ENCODE measurements around the gene C1QL4. TPM values are rescaled to one million over a fixed set of nuclear protein-coding genes. Genes with fewer than 3 reads are reported as not detected.
"Not testable (repeated sequence)": the region's sequence is repeated elsewhere in the genome, so short reads cannot be mapped to it uniquely, and the experiment has no call there.

The C1QL4 gene
- polyA plus RNA-seq, 1 donor, result not detected

GRCh38 chr12:49301760-49302159, 35.2 kb downstream of the C1QL4 start:
- DNase-seq, result no peak

- DNase-seq, result no peak
These were observed 38.8 kb downstream of the C1QL4 start for GRCh38 chr12:49298160-49298559.

- no peak for DNase-seq
These were observed 39.3 kb downstream of the C1QL4 start for GRCh38 chr12:49297695-49298060.

GRCh38 chr12:49296836-49297694, 39.9 kb downstream of the C1QL4 start:
- DNase-seq, result no peak

GRCh38 chr12:49296034-49296835, 40.8 kb downstream of the C1QL4 start:
- no peak for DNase-seq

- DNase-seq, result no peak
These were observed 41.7 kb downstream of the C1QL4 start, which contains the start of gene PRPH for GRCh38 chr12:49295082-49295936. Gene PRPH (plus strand): TSS chr12:49295147. CDS start chr12:49295201, 54 bp downstream.

GRCh38 chr12:49294804-49295081, 42.2 kb downstream of the C1QL4 start:
- DNase-seq, result no peak

- no peak for DNase-seq
These were observed 42.7 kb downstream of the C1QL4 start for GRCh38 chr12:49294086-49294803.

GRCh38 chr12:49293056-49293956, 43.7 kb downstream of the C1QL4 start:
- DNase-seq, result peak; percentile 48

GRCh38 chr12:49292729-49293055, 44.3 kb downstream of the C1QL4 start:
- no peak for DNase-seq

GRCh38 chr12:49288922-49289555, 47.9 kb downstream of the C1QL4 start:
- DNase-seq, result no peak

- peak; percentile 64 for DNase-seq
These were observed 48.6 kb downstream of the C1QL4 start for GRCh38 chr12:49288412-49288853.

GRCh38 chr12:49287876-49288275, 49.1 kb downstream of the C1QL4 start:
- DNase-seq, result no peak

GRCh38 chr12:49284672-49285071, 52.3 kb downstream of the C1QL4 start:
- no peak for DNase-seq

GRCh38 chr12:49283541-49284429, 53.2 kb downstream of the C1QL4 start:
- no peak for DNase-seq

- not testable (repeated sequence) for DNase-seq
These were observed 54.1 kb downstream of the C1QL4 start for GRCh38 chr12:49282740-49283375.

All from hindlimb muscle (tissue), 1 donor.